ENCODE data around the gene CELA3A.
"Not testable (repeated sequence)": the region's sequence is repeated elsewhere in the genome, so short reads cannot be mapped to it uniquely, and the experiment has no call there.

CELA3A gene

GRCh38 chr1:22001409-22001808 is at the start of gene CELA3A:
CELA3A (plus strand) TSS chr1:22001657; CDS start chr1:22001675, 18 bp downstream.
- no peak within 1 kb of the TSS for H3K4me3 Mint-ChIP-seq
- no peaks in the 10 kb centered on the region for H3K36me3 Mint-ChIP-seq
- no peaks in the 10 kb centered on the region for H3K4me1 Mint-ChIP-seq (ENCODE audit: low read depth)
- no peaks in the 10 kb centered on the region for H3K27me3 Mint-ChIP-seq
- H3K9me3 Mint-ChIP-seq (ENCODE audit: low read depth): no peaks in the 10 kb centered on the region
- H3K27ac Mint-ChIP-seq: no peak within 1 kb of the TSS

- Mint-ChIP-seq H3K36me3 (no peaks in the 10 kb centered on the region), H3K27ac (no peak overlapping the region), H3K9me3 (ENCODE audit: low read depth) (no peaks in the 10 kb centered on the region), H3K4me3 (no peak overlapping the region), H3K27me3 (no peaks in the 10 kb centered on the region), H3K4me1 (ENCODE audit: low read depth) (peaks cover 22% of the 10 kb centered on the region)
These were observed 48.5 kb upstream of the CELA3A start for GRCh38 chr1:21952786-21953520.

GRCh38 chr1:21955058-21955457 is 46.4 kb upstream of the CELA3A start:
- H3K36me3 Mint-ChIP-seq: no peaks in the 10 kb centered on the region
- no peak overlapping the region for H3K4me3 Mint-ChIP-seq

GRCh38 chr1:21955501-21956281 is 45.8 kb upstream of the CELA3A start:
- Mint-ChIP-seq H3K36me3 (no peaks in the 10 kb centered on the region), H3K4me3 (no peak overlapping the region), H3K27ac (peak overlapping the region; percentile 90), H3K9me3 (ENCODE audit: low read depth) (no peaks in the 10 kb centered on the region), H3K27me3 (no peaks in the 10 kb centered on the region), H3K4me1 (ENCODE audit: low read depth) (peaks cover 31% of the 10 kb centered on the region)

More at GRCh38 chr1:21955058-21955457, 46.4 kb upstream of the CELA3A start:
- Mint-ChIP-seq H3K27me3 (no peaks in the 10 kb centered on the region), H3K4me1 (ENCODE audit: low read depth) (peaks cover 31% of the 10 kb centered on the region), H3K27ac (no peak overlapping the region), H3K9me3 (ENCODE audit: low read depth) (no peaks in the 10 kb centered on the region)

- Mint-ChIP-seq H3K36me3 (no peaks in the 10 kb centered on the region), H3K27ac (peak overlapping the region; percentile 90), H3K4me3 (peak overlapping the region; percentile 68), H3K4me1 (ENCODE audit: low read depth) (peaks cover 31% of the 10 kb centered on the region), H3K27me3 (no peaks in the 10 kb centered on the region), H3K9me3 (ENCODE audit: low read depth) (no peaks in the 10 kb centered on the region)
These were observed 44.5 kb upstream of the CELA3A start for GRCh38 chr1:21956720-21957552.

GRCh38 chr1:21961337-21961736 is 40.1 kb upstream of the CELA3A start:
- Mint-ChIP-seq H3K36me3 (no peaks in the 10 kb centered on the region), H3K27me3 (no peaks in the 10 kb centered on the region), H3K27ac (no peak overlapping the region), H3K4me1 (ENCODE audit: low read depth) (peaks cover 28% of the 10 kb centered on the region), H3K9me3 (ENCODE audit: low read depth) (no peaks in the 10 kb centered on the region), H3K4me3 (no peak overlapping the region)

GRCh38 chr1:21961799-21962198 is 39.7 kb upstream of the CELA3A start:
- Mint-ChIP-seq H3K36me3 (no peaks in the 10 kb centered on the region), H3K9me3 (ENCODE audit: low read depth) (no peaks in the 10 kb centered on the region), H3K27ac (no peak overlapping the region), H3K4me1 (ENCODE audit: low read depth) (peaks cover 24% of the 10 kb centered on the region), H3K4me3 (no peak overlapping the region), H3K27me3 (no peaks in the 10 kb centered on the region)

GRCh38 chr1:21963477-21964217 is 37.8 kb upstream of the CELA3A start:
- peak overlapping the region; percentile 59 for H3K27ac Mint-ChIP-seq
- H3K4me1 Mint-ChIP-seq (ENCODE audit: low read depth): peaks cover 9% of the 10 kb centered on the region
- no peaks in the 10 kb centered on the region for H3K27me3 Mint-ChIP-seq
- H3K9me3 Mint-ChIP-seq (ENCODE audit: low read depth): no peaks in the 10 kb centered on the region
- H3K36me3 Mint-ChIP-seq: no peaks in the 10 kb centered on the region
- no peak overlapping the region for H3K4me3 Mint-ChIP-seq

- Mint-ChIP-seq H3K4me1 (ENCODE audit: low read depth) (peaks cover 6% of the 10 kb centered on the region), H3K27me3 (no peaks in the 10 kb centered on the region), H3K9me3 (ENCODE audit: low read depth) (no peaks in the 10 kb centered on the region), H3K36me3 (no peaks in the 10 kb centered on the region), H3K27ac (no peak overlapping the region), H3K4me3 (no peak overlapping the region)
These were observed 35.0 kb upstream of the CELA3A start for GRCh38 chr1:21966247-21967000.

- not testable (repeated sequence) for H3K9me3 Mint-ChIP-seq (ENCODE audit: low read depth); H3K27me3 Mint-ChIP-seq; H3K4me1 Mint-ChIP-seq (ENCODE audit: low read depth); H3K36me3 Mint-ChIP-seq; H3K27ac Mint-ChIP-seq; H3K4me3 Mint-ChIP-seq
These were observed 34.2 kb upstream of the CELA3A start for GRCh38 chr1:21967216-21967615.

GRCh38 chr1:21969066-21969465 is 32.4 kb upstream of the CELA3A start:
- H3K27ac Mint-ChIP-seq; H3K9me3 Mint-ChIP-seq (ENCODE audit: low read depth); H3K27me3 Mint-ChIP-seq; H3K36me3 Mint-ChIP-seq; H3K4me3 Mint-ChIP-seq; H3K4me1 Mint-ChIP-seq (ENCODE audit: low read depth): not testable (repeated sequence)

GRCh38 chr1:21970523-21970922 is 30.9 kb upstream of the CELA3A start:
- not testable (repeated sequence) for H3K4me3 Mint-ChIP-seq; H3K27ac Mint-ChIP-seq; H3K27me3 Mint-ChIP-seq; H3K9me3 Mint-ChIP-seq (ENCODE audit: low read depth); H3K4me1 Mint-ChIP-seq (ENCODE audit: low read depth); H3K36me3 Mint-ChIP-seq

- H3K27ac Mint-ChIP-seq; H3K36me3 Mint-ChIP-seq; H3K27me3 Mint-ChIP-seq; H3K4me3 Mint-ChIP-seq; H3K4me1 Mint-ChIP-seq (ENCODE audit: low read depth); H3K9me3 Mint-ChIP-seq (ENCODE audit: low read depth): not testable (repeated sequence)
These were observed 28.4 kb upstream of the CELA3A start for GRCh38 chr1:21972973-21973441.

- H3K4me1 Mint-ChIP-seq (ENCODE audit: low read depth); H3K4me3 Mint-ChIP-seq; H3K36me3 Mint-ChIP-seq; H3K27me3 Mint-ChIP-seq; H3K27ac Mint-ChIP-seq; H3K9me3 Mint-ChIP-seq (ENCODE audit: low read depth): not testable (repeated sequence)
These were observed 27.5 kb upstream of the CELA3A start for GRCh38 chr1:21973948-21974347.
